Lower leg skin (tissue), 4 donors: Measurements from ENCODE around the gene ZMYND8. TPM values are rescaled to one million over a fixed set of nuclear protein-coding genes. Genes with fewer than 3 reads are reported as not detected.

ENCODE experiments used
- DNase-seq, 2 donors: peaks; one replicate each; pipeline ENCODE4 v3.0.0-alpha.2; 2019; ENCODE audit warnings: low spot score in 2 of 2
- H3K4me3 ChIP-seq: fragments of 200-600 bp; sonication (generic); 2 replicates; pipeline ENCODE4 v1.5.1; 2017; ENCODE audit warnings: mild to moderate bottlenecking, low read depth; ENCODE audit not compliant: poor library complexity, severe bottlenecking
- CTCF ChIP-seq, 3 donors: fragments of 450-650 bp; IDR thresholded peaks; one replicate each; pipeline ENCODE4 v1.5.1; 2016; ENCODE audit warnings: antibody characterized with exemption in 3 of 3, mild to moderate bottlenecking in 3 of 3, moderate library complexity in 2 of 3
- POLR2A ChIP-seq, 2 donors: fragments of 450-650 bp; IDR thresholded peaks; one replicate each; pipeline ENCODE4 v1.6.1; 2016 to 2017; ENCODE audit warnings: antibody characterized with exemption in 2 of 2, mild to moderate bottlenecking in 1 of 2, moderate library complexity in 1 of 2
- WGBS, 2 donors: methylation state at CpG; one replicate each; pipeline ENCODE4 v1.1.5; 2018; 5-methylcytosine and 5-hydroxymethylcytosine counted together
- intact Hi-C: fragments of 100-400 bp; cut with DNase I; formaldehyde crosslinking; loops from one replicate; pipeline ENCODE4 v1.15.0; 2023; ENCODE audit warnings: low total_unique reads
- total RNA-seq, 4 donors: library from RNA; depleted of rRNA; stranded (reverse); fragments of >200 nt; gene quantifications; one replicate each; pipeline ENCODE4 v1.1.0, GENCODE V29; 2016

Gene ZMYND8
- total RNA-seq, 4 donors from 2014 or later, result 42.2 to 79.0 (median 65.4) TPM

- intact Hi-C loops, result no loop called here
- 93 to 94% methylated on average over 19 of the region's 19 CpGs for WGBS, 2 donors
- DNase-seq, result no peak
- H3K4me3 ChIP-seq, result no peak overlapping the region
- TF ChIP-seq POLR2A (IDR thresholded peaks at IDR 0.05) (no peak), CTCF (IDR thresholded peaks at IDR 0.05) (no peak)
These were observed 105.1 kb downstream of the ZMYND8 start for GRCh38 chr20:47251154-47252020.

GRCh38 chr20:47250360-47250759, 106.1 kb downstream of the ZMYND8 start:
- 97 to 99% methylated on average over 4 of the region's 4 CpGs for WGBS, 2 donors

GRCh38 chr20:47249913-47250312, 106.6 kb downstream of the ZMYND8 start:
- no peak overlapping the region for H3K4me3 ChIP-seq
- intact Hi-C loops, result loop anchor here (10.0 kb wide), 1 partner anchor 495 kb away; no protein-coding TSS in a partner anchor
- WGBS, 2 donors, result 93% methylated on average over 4 of the region's 4 CpGs

More at GRCh38 chr20:47250360-47250759, 106.1 kb downstream of the ZMYND8 start:
- TF ChIP-seq POLR2A (IDR thresholded peaks at IDR 0.05) (no peak), CTCF (IDR thresholded peaks at IDR 0.05) (no peak)
- no peak for DNase-seq
- H3K4me3 ChIP-seq, result no peak overlapping the region
- intact Hi-C loops, result no loop called here

GRCh38 chr20:47248448-47248966, 108.0 kb downstream of the ZMYND8 start:
- no peak for DNase-seq
- H3K4me3 ChIP-seq, result no peak overlapping the region
- intact Hi-C loops, result loop anchor here (10.0 kb wide), 1 partner anchor 494 kb away; no protein-coding TSS in a partner anchor
- TF ChIP-seq POLR2A (IDR thresholded peaks at IDR 0.05), result no peak
- peak in 1 of 3 donors; percentile 19 for TF ChIP-seq CTCF (IDR thresholded peaks at IDR 0.05)
- WGBS, 2 donors, result 91 to 92% methylated on average over 6 of the region's 6 CpGs

More at GRCh38 chr20:47249913-47250312, 106.6 kb downstream of the ZMYND8 start:
- no peak for DNase-seq
- TF ChIP-seq POLR2A (IDR thresholded peaks at IDR 0.05), result no peak
- TF ChIP-seq CTCF (IDR thresholded peaks at IDR 0.05), result no peak

- no peak overlapping the region for H3K4me3 ChIP-seq
- TF ChIP-seq POLR2A (IDR thresholded peaks at IDR 0.05), result no peak
- no peak for TF ChIP-seq CTCF (IDR thresholded peaks at IDR 0.05)
- DNase-seq, result no peak
- intact Hi-C loops, result loop anchor here (10.0 kb wide), 1 partner anchor 493 kb away; no protein-coding TSS in a partner anchor
- 96 to 98% methylated on average over 1 of the region's 1 CpG for WGBS, 2 donors
These were observed 108.5 kb downstream of the ZMYND8 start for GRCh38 chr20:47247972-47248371.
